DOHH2 (cell line): ENCODE measurements around the gene CAMK1G.

ENCODE experiments used
- H3F3A ChIP-seq: fragments of 200-600 bp; sonication (generic), shearing (Covaris generic); 2 replicates; pipeline ENCODE4 v1.6.0; 2016; ENCODE audit warnings: antibody characterized with exemption, mild to moderate bottlenecking; ENCODE audit not compliant: control insufficient read depth, insufficient read depth
- H3K27ac ChIP-seq: fragments of 200-600 bp; sonication (generic); 2 replicates; pipeline ENCODE4 v1.5.1; 2014; ENCODE audit warnings: low read depth, mild to moderate bottlenecking, low read length, moderate library complexity
- H3K27me3 ChIP-seq: fragments of 200-600 bp; sonication (generic); 2 replicates; pipeline ENCODE4 v1.6.1; 2014; ENCODE audit warnings: mild to moderate bottlenecking, low read length, mixed read lengths; ENCODE audit not compliant: control insufficient read depth
- H3K36me3 ChIP-seq: fragments of 200-600 bp; sonication (generic); 2 replicates; pipeline ENCODE4 v1.6.1; 2014; ENCODE audit warnings: mild to moderate bottlenecking, low read length, moderate library complexity, mixed read lengths; ENCODE audit not compliant: control insufficient read depth
- H3K4me1 ChIP-seq: fragments of 200-600 bp; sonication (generic); 2 replicates; pipeline ENCODE4 v1.6.1; 2014; ENCODE audit warnings: mild to moderate bottlenecking, low read length, mixed read lengths; ENCODE audit not compliant: control insufficient read depth
- H3K4me2 ChIP-seq: fragments of 200-600 bp; sonication (generic); 2 replicates; pipeline ENCODE4 v1.6.0; 2014; ENCODE audit warnings: mild to moderate bottlenecking, low read length, moderate library complexity
- H3K4me3 ChIP-seq: fragments of 200-600 bp; sonication (generic); 2 replicates; pipeline ENCODE4 v1.5.1; 2014; ENCODE audit warnings: mild to moderate bottlenecking, low read length, mixed read lengths
- H3K79me2 ChIP-seq: fragments of 200-600 bp; sonication (generic); 2 replicates; pipeline ENCODE4 v1.6.1; 2014; ENCODE audit warnings: mild to moderate bottlenecking, low read length, mixed read lengths; ENCODE audit not compliant: control insufficient read depth
- H3K9me2 ChIP-seq: fragments of 200-600 bp; sonication (generic); replicated peaks from 2 replicates; pipeline ENCODE4 v1.6.1; 2014; ENCODE audit warnings: mild to moderate bottlenecking, low read length, mixed read lengths; ENCODE audit not compliant: control insufficient read depth
- H3K9me3 ChIP-seq: fragments of 200-600 bp; sonication (generic); 2 replicates; pipeline ENCODE4 v1.6.1; 2014; ENCODE audit warnings: antibody characterized with exemption, low read length, mixed read lengths; ENCODE audit not compliant: control insufficient read depth, insufficient read depth
- H4K20me1 ChIP-seq: fragments of 200-600 bp; sonication (generic); 2 replicates; pipeline ENCODE4 v1.6.0; 2014; ENCODE audit warnings: low read depth, mild to moderate bottlenecking, antibody characterized with exemption, low read length, moderate library complexity; ENCODE audit not compliant: control insufficient read depth, insufficient read depth
- EZH2phosphoT487 ChIP-seq: fragments of 200-600 bp; sonication (generic); IDR thresholded peaks from 2 replicates; pipeline ENCODE4 v1.6.1; 2017; ENCODE audit warnings: borderline replicate concordance, mild to moderate bottlenecking, antibody characterized with exemption, low read length, moderate library complexity, mixed read lengths
- TF ChIP-seq, protein P1 (sequence below): fragments of 200-600 bp; sonication (generic); IDR thresholded peaks from one replicate; pipeline ENCODE4 v1.5.1; 2014; ENCODE audit warnings: antibody characterized with exemption, mild to moderate bottlenecking, low read depth, low read length; ENCODE audit not compliant: poor library complexity, severe bottlenecking

The CAMK1G gene

DNA sequence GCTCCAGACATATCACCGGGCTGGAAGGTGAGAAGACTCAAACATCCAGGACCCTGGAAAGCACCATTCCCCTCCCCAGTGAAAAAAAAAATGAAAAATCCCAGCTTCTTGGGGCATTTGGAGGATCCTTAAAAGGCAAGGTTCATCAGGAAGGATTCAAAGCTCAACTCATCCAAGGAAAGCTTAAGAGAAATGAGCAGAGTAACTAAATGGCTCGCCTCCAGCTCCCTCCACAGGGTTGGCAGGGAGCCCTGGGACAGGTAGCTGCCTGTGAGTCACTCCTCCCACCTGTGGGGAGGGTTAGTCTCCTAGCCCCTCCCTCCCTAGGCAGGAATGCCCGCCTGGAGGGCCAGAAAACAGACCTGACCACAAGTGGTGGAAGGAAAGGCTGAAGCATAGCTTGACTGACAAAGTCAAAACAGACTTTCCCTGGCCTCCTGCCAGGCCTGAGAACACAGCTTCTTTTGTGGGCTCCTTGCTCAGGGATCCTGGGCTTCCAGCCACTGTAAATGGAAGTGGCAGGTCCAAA is 69.4 kb downstream of the CAMK1G start:
- Histone ChIP-seq H3K4me1 (no peaks in the 10 kb centered on the region), H3K27me3 (no peaks in the 10 kb centered on the region), H3K4me3 (no peak overlapping the region), H3K9me2 (no peaks in the 10 kb centered on the region), H3F3A (no peaks in the 10 kb centered on the region), H3K79me2 (no peaks in the 10 kb centered on the region), H4K20me1 (no peaks in the 10 kb centered on the region), H3K36me3 (no peaks in the 10 kb centered on the region), H3K9me3 (no peaks in the 10 kb centered on the region), H3K4me2 (no peak overlapping the region), H3K27ac (no peak overlapping the region)
- TF ChIP-seq, protein P1, sequence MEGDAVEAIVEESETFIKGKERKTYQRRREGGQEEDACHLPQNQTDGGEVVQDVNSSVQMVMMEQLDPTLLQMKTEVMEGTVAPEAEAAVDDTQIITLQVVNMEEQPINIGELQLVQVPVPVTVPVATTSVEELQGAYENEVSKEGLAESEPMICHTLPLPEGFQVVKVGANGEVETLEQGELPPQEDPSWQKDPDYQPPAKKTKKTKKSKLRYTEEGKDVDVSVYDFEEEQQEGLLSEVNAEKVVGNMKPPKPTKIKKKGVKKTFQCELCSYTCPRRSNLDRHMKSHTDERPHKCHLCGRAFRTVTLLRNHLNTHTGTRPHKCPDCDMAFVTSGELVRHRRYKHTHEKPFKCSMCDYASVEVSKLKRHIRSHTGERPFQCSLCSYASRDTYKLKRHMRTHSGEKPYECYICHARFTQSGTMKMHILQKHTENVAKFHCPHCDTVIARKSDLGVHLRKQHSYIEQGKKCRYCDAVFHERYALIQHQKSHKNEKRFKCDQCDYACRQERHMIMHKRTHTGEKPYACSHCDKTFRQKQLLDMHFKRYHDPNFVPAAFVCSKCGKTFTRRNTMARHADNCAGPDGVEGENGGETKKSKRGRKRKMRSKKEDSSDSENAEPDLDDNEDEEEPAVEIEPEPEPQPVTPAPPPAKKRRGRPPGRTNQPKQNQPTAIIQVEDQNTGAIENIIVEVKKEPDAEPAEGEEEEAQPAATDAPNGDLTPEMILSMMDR: no peak
- TF ChIP-seq EZH2phosphoT487: no peak

DNA sequence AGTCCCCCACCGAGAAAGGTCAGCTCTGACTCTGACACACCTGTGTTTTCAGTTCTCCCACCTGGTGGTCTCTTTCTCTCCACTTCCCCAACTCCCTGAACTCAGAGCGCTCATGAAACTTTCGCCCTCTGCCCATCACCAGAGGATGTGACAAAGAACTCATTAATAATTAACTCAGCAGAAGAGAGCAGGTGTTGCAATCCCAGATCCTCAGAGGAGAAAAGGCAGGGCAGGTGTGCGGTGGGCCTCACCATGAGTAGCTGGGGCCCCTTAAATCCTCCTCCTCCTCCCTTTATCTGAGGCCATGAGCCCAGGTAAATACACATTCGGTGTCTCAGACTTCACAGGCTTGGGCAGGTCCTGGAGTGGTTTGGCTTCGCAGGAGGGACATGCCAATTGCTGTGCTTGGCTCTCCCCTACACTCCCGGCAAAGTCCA is 70.4 kb downstream of the CAMK1G start:
- no peaks in the 10 kb centered on the region for H3K79me2 ChIP-seq
- H4K20me1 ChIP-seq: no peaks in the 10 kb centered on the region
- no peaks in the 10 kb centered on the region for H3K9me3 ChIP-seq
- TF ChIP-seq, protein P1: no peak
- TF ChIP-seq EZH2phosphoT487: no peak
- no peaks in the 10 kb centered on the region for H3K36me3 ChIP-seq
- H3K4me3 ChIP-seq: no peak overlapping the region
- no peak overlapping the region for H3K27ac ChIP-seq
- no peaks in the 10 kb centered on the region for H3K9me2 ChIP-seq
- H3K4me1 ChIP-seq: no peaks in the 10 kb centered on the region
- no peaks in the 10 kb centered on the region for H3F3A ChIP-seq
- H3K4me2 ChIP-seq: no peak overlapping the region
- H3K27me3 ChIP-seq: no peaks in the 10 kb centered on the region

DNA sequence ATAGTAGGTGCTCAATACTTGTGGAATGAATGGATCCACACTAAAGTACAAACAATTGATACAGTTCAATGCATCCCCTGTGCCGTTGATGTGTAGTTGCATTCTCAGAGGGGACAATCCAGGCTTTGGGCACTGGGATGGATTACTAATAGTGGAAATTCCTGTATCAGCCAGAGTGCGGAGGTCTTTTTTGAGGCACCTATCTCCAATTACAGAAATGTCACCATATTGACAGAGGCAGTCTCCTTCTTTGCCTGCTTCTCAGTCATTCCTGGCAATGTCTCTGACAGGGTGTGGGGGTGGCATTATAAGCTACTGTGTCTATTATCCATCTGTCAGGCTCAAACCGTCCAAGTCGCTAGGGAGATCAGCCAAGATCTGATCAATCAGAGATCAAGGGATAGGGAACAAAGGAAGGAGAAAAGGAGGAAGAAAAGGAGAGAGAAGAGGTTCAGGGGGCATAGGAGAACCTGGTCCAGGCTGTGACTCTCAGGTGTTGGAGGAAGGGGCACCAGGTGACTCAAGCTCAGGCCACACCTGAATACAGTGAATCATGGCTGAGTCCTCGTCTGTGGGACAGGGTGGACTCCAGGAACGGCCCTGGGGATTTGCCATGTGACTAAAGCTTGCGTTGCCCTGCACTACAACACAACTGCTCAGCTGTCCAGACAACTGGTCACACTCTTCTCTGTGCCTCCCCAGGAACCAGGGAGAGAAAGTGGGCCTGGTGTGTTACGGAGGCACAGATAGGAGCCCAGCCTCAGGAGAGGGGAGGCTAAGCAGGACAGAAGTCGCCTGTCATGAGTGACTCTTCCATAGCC is 72.1 kb downstream of the CAMK1G start:
- Histone ChIP-seq H3K4me2 (no peak overlapping the region), H3K4me3 (no peak overlapping the region), H3K36me3 (no peaks in the 10 kb centered on the region), H3K27ac (no peak overlapping the region), H3K9me2 (no peaks in the 10 kb centered on the region), H3K27me3 (no peaks in the 10 kb centered on the region), H3K9me3 (no peaks in the 10 kb centered on the region), H3F3A (no peaks in the 10 kb centered on the region), H3K79me2 (no peaks in the 10 kb centered on the region), H3K4me1 (peaks cover 4% of the 10 kb centered on the region; the same call in 1 of the 2 replicates), H4K20me1 (no peaks in the 10 kb centered on the region)
- TF ChIP-seq, protein P1: no peak
- no peak for TF ChIP-seq EZH2phosphoT487
